SK-N-SH (cell line): Measurements from ENCODE around the gene ATP6V1F. TPM values are rescaled to one million over a fixed set of nuclear protein-coding genes. Genes with fewer than 3 reads are reported as not detected.

Experiments used
- CTCF ChIA-PET: fragments of 300-600, 350-600 bp; formaldehyde crosslinking; extraction: SDS; loops from one replicate; lab custom pipeline; 2021; lab: Yijun Ruan, JAX
- POLR2A ChIA-PET: fragments of 350-600 bp; sonication (Branson Sonifier 250); formaldehyde crosslinking; extraction: SDS; loops from one replicate; lab custom pipeline; 2020; ENCODE audit warnings: antibody characterized with exemption, inconsistent platforms; lab: Yijun Ruan, JAX
- DNase-seq: peaks from one replicate; pipeline ENCODE4 v3.0.0; 2012
- H2AFZ ChIP-seq: fragments of 200-600 bp; sonication (generic); 2 replicates; pipeline ENCODE4 v1.8.1; 2016; ENCODE audit warnings: antibody characterized with exemption, mild to moderate bottlenecking, low read depth
- H3F3A ChIP-seq: fragments of 200-600 bp; sonication (generic); replicated peaks from 2 replicates; pipeline ENCODE3; 2016; ENCODE audit warnings: antibody characterized with exemption, mild to moderate bottlenecking; ENCODE audit not compliant: insufficient read depth
- H3K27ac ChIP-seq, 2 experiments: fragments of 200-500 bp in 1 of 2; fragments of 200-600 bp in 1 of 2; sonication (Bioruptor generic) in 1 of 2; sonication (generic), shearing (Covaris generic) in 1 of 2; 2 replicates each; pipeline versions ENCODE4 v1.5.1 to v1.6.1; 2014 to 2016; ENCODE audit warnings: low read depth in 2 of 2, inconsistent platforms in 1 of 2, low read length in 1 of 2, mild to moderate bottlenecking in 1 of 2, mixed read lengths in 1 of 2
- H3K27me3 ChIP-seq: fragments of 200-600 bp; sonication (generic), shearing (Covaris generic); 2 replicates; pipeline ENCODE4 v1.6.1; 2016; ENCODE audit warnings: mixed run types; ENCODE audit not compliant: insufficient read depth
- H3K36me3 ChIP-seq, 2 experiments: fragments of 200-500 bp in 1 of 2; fragments of 200-600 bp in 1 of 2; sonication (Bioruptor generic) in 1 of 2; sonication (generic) in 1 of 2; replicated peaks in 1 of 2; 2 replicates each; pipeline versions ENCODE3 to v1.5.1; 2014 to 2016; ENCODE audit warnings: low read length in 1 of 2, mild to moderate bottlenecking in 1 of 2; ENCODE audit not compliant: insufficient read depth in 2 of 2, control insufficient read depth in 1 of 2
- H3K4me1 ChIP-seq, 2 experiments: fragments of 200-500 bp in 1 of 2; fragments of 200-600 bp in 1 of 2; sonication (Bioruptor generic) in 1 of 2; sonication (generic), shearing (Covaris generic) in 1 of 2; 2 replicates each; pipeline versions ENCODE4 v1.5.1 to v1.6.1; 2014 to 2016; ENCODE audit warnings: low read depth in 1 of 2, low read length in 1 of 2, mixed run types in 1 of 2; ENCODE audit not compliant: insufficient read depth in 2 of 2, control insufficient read depth in 1 of 2
- H3K4me2 ChIP-seq: fragments of 200-600 bp; sonication (generic), shearing (Covaris generic); 2 replicates; pipeline ENCODE4 v1.6.1; 2017; ENCODE audit warnings: mixed run types
- H3K4me3 ChIP-seq, 2 experiments: fragments of 200-500 bp in 1 of 2; fragments of 200-600 bp in 1 of 2; sonication (Bioruptor generic) in 1 of 2; sonication (generic), shearing (Covaris generic) in 1 of 2; 2 replicates each; pipeline versions ENCODE4 v1.5.1 to v1.8.1; 2014 to 2016; ENCODE audit warnings: low read depth in 2 of 2, inconsistent platforms in 1 of 2, low read length in 1 of 2, mild to moderate bottlenecking in 1 of 2, mixed read lengths in 1 of 2, moderate library complexity in 1 of 2
- H3K79me2 ChIP-seq: fragments of 200-600 bp; sonication (generic); 2 replicates; pipeline ENCODE4 v1.8.1; 2017; ENCODE audit warnings: mild to moderate bottlenecking; ENCODE audit not compliant: insufficient read depth
- H3K9ac ChIP-seq: fragments of 200-600 bp; sonication (generic); 2 replicates; pipeline ENCODE4 v1.6.1; 2017; ENCODE audit warnings: mixed run types
- H3K9me2 ChIP-seq: fragments of 200-600 bp; sonication (generic); 2 replicates; pipeline ENCODE4 v1.6.1; 2017; ENCODE audit warnings: mixed run types
- H3K9me3 ChIP-seq: fragments of 200-600 bp; sonication (generic); 2 replicates; pipeline ENCODE4 v1.6.1; 2017; ENCODE audit warnings: mixed run types, mild to moderate bottlenecking, moderate library complexity
- H4K20me1 ChIP-seq: fragments of 200-600 bp; sonication (generic); 2 replicates; pipeline ENCODE4 v1.6.1; 2017; ENCODE audit warnings: mild to moderate bottlenecking, mixed run types; ENCODE audit not compliant: insufficient read depth
- CHD2 ChIP-seq: fragments of 150-350 bp; IDR thresholded peaks from 2 replicates; pipeline ENCODE4 v1.6.1; 2018; ENCODE audit warnings: low read length; ENCODE audit not compliant: partially characterized antibody
- EP300 ChIP-seq, 2 experiments: IDR thresholded peaks; 2 replicates each; pipeline versions ENCODE4 v1.4.0 to v1.6.1; 2012; ENCODE audit warnings: borderline replicate concordance in 1 of 2, low read depth in 1 of 2, low read length in 1 of 2
- EZH2phosphoT487 ChIP-seq: fragments of 200-600 bp; sonication (generic); IDR thresholded peaks from 2 replicates; pipeline ENCODE4 v1.6.1; 2017; ENCODE audit warnings: low read depth, mixed run types, mild to moderate bottlenecking, antibody characterized with exemption, moderate library complexity, borderline replicate concordance
- FOSL2 ChIP-seq: IDR thresholded peaks from 2 replicates; pipeline ENCODE4 v1.4.0; 2012; ENCODE audit warnings: low read depth, mild to moderate bottlenecking, moderate library complexity, borderline replicate concordance
- FOXJ3 ChIP-seq: sonication (generic); formaldehyde crosslinking; IDR thresholded peaks from 2 replicates; pipeline ENCODE4 v1.5.1; 2020; ENCODE audit warnings: mild to moderate bottlenecking, missing genetic modification reagents
- GABPA ChIP-seq: IDR thresholded peaks from 2 replicates; pipeline ENCODE4 v1.4.0; 2012; ENCODE audit warnings: low read depth, mild to moderate bottlenecking
- NFIC ChIP-seq: IDR thresholded peaks from 2 replicates; pipeline ENCODE4 v1.4.0; 2012; ENCODE audit warnings: borderline replicate concordance
- PBX3 ChIP-seq: IDR thresholded peaks from 2 replicates; pipeline ENCODE4; 2012
- POLR2AphosphoS5 ChIP-seq: IDR thresholded peaks from 2 replicates; pipeline ENCODE4 v1.6.1; 2012; ENCODE audit warnings: low read depth, low read length
- RAD21 ChIP-seq: IDR thresholded peaks from 2 replicates; pipeline ENCODE4 v1.6.1; 2012; ENCODE audit warnings: mild to moderate bottlenecking, low read length
- RCOR1 ChIP-seq: fragments of 150-350 bp; IDR thresholded peaks from 2 replicates; pipeline ENCODE4 v1.6.1; 2017; ENCODE audit warnings: antibody characterized with exemption, low read length
- RXRA ChIP-seq: IDR thresholded peaks from 2 replicates; pipeline ENCODE4 v1.4.0; 2012; ENCODE audit warnings: low read depth, mild to moderate bottlenecking, borderline replicate concordance
- SMC3 ChIP-seq: IDR thresholded peaks from 2 replicates; pipeline ENCODE4 v1.6.1; 2012; ENCODE audit warnings: low read depth, low read length, improper control_type of control experiment
- TAF1 ChIP-seq: IDR thresholded peaks from 2 replicates; pipeline ENCODE4 v1.6.1; 2012; ENCODE audit warnings: low read depth, mild to moderate bottlenecking, low read length, moderate library complexity, borderline replicate concordance
- TCF12 ChIP-seq: IDR thresholded peaks from 2 replicates; pipeline ENCODE4 v1.4.0; 2012
- USF2 ChIP-seq: fragments of 150-350 bp; IDR thresholded peaks from 2 replicates; pipeline ENCODE4 v1.6.1; 2017; ENCODE audit warnings: antibody characterized with exemption, low read length, low read depth, borderline replicate concordance
- YY1 ChIP-seq: IDR thresholded peaks from 2 replicates; pipeline ENCODE4 v1.4.0; 2012; ENCODE audit warnings: low read depth, mild to moderate bottlenecking
- WGBS: methylation state at CpG from one replicate; pipeline ENCODE4 v1.1.6; 2017; ENCODE audit warnings: low lambda C conversion rate; 5-methylcytosine and 5-hydroxymethylcytosine counted together
- polyA plus RNA-seq, 3 experiments: library from polyadenylated mRNA; depleted of rRNA; stranded (reverse); fragments of >200 nt; gene quantifications; 2 replicates each; pipeline ENCODE4 v1.2.3, GENCODE V29; 2012

Gene ATP6V1F
- polyA plus RNA-seq, 1 of the 3 experiments (the other 2 are of a cell fraction) = 495 TPM

- TF ChIP-seq PBX3 = no peak
- TF ChIP-seq, all 33 proteins: peak for 0
Measured at GRCh38 chr7:128833946-128834325, 28.7 kb upstream of the ATP6V1F start (continued).

GRCh38 chr7:128835231-128835751 is 27.4 kb upstream of the ATP6V1F start:
- Histone ChIP-seq H4K20me1 (peaks cover 86% of the 10 kb centered on the region), H3K27me3 (no peaks in the 10 kb centered on the region), H2AFZ (no peak overlapping the region), H3K27ac (peak overlapping the region in 1 of 2 experiments; percentile 85; a peak in 1 of 4 replicates), H3F3A (peaks cover 18% of the 10 kb centered on the region), H3K4me2 (0 out of 2 replicates have a peak overlapping the region, but pooled peaks have one; percentile 0), H3K9me2 (no peaks in the 10 kb centered on the region), H3K4me3 (no peak overlapping the region), H3K36me3 (peaks cover 50 to 53% of the 10 kb centered on the region in 2 experiments), H3K79me2 (peaks cover 79% of the 10 kb centered on the region), H3K4me1 (peaks cover 19 to 30% of the 10 kb centered on the region in 2 experiments; a peak in 3 of 4 replicates), H3K9me3 (no peaks in the 10 kb centered on the region), H3K9ac (no peak overlapping the region)
- 93% methylated on average over 10 of the region's 16 CpGs for WGBS
- TF ChIP-seq RCOR1 = no peak
- no peak for TF ChIP-seq EP300 (IDR thresholded peaks at IDR 0.05; ENCODE audit: borderline replicate concordance in 1 of 2, low read depth in 1 of 2, low read length in 1 of 2)
- TF ChIP-seq FOXJ3 = no peak
- no peak for TF ChIP-seq FOSL2
- no peak for TF ChIP-seq PBX3
- no peak for TF ChIP-seq SMC3
- TF ChIP-seq RXRA = no peak
- TF ChIP-seq EZH2phosphoT487 = no peak
- no peak for TF ChIP-seq POLR2AphosphoS5
- no peak for TF ChIP-seq NFIC
- no peak for TF ChIP-seq TCF12
- no peak for TF ChIP-seq RAD21
- TF ChIP-seq TAF1 = no peak
- TF ChIP-seq USF2 = no peak
- no peak for TF ChIP-seq YY1
- TF ChIP-seq GABPA = no peak
- no peak for TF ChIP-seq CHD2
- ChIA-PET POLR2A (no interaction called here), CTCF (interaction anchor here (0.8 to 2.6 kb wide), 4 partner anchors 16 to 45 kb away, joined by 3 to 11 read pairs (median 6); partner anchors contain the start of gene ATP6V1F)
- peak; percentile 39 for DNase-seq
